Nephron (organoid): Measurements from ENCODE around the gene WNT1.
A peak's percentile ranks its signal among the peaks of the same experiment; 100 is the strongest.

Experiments
- H3K27ac Mint-ChIP-seq, 3 experiments: 2 replicates each; pipeline ENCODE4 v1.8.0; 2020; ENCODE audit warnings: mixed read lengths in 3 of 3, mild to moderate bottlenecking in 2 of 3, moderate library complexity in 1 of 3
- H3K27me3 Mint-ChIP-seq: 2 replicates; pipeline ENCODE4 v1.8.0; 2021; ENCODE audit warnings: low read depth, mild to moderate bottlenecking, moderate library complexity, mixed read lengths
- H3K36me3 Mint-ChIP-seq: 2 replicates; pipeline ENCODE4 v1.8.0; 2020; ENCODE audit warnings: low read depth, mixed read lengths
- H3K4me1 Mint-ChIP-seq: 2 replicates; pipeline ENCODE4 v1.8.0; 2020; ENCODE audit warnings: mixed read lengths
- H3K4me3 Mint-ChIP-seq, 3 experiments: 2 replicates each; pipeline ENCODE4 v1.8.0; 2020; ENCODE audit warnings: mild to moderate bottlenecking in 3 of 3, mixed read lengths in 3 of 3, moderate library complexity in 2 of 3
- H3K9me3 Mint-ChIP-seq: 2 replicates; pipeline ENCODE4 v1.8.0; 2020; ENCODE audit warnings: mixed read lengths
- CTCF ChIP-seq, 3 experiments: fragments of 200-600 bp; sonication (generic); IDR thresholded peaks; one replicate each; pipeline ENCODE4 v1.5.0; 2021; ENCODE audit warnings: antibody characterized with exemption in 3 of 3; ENCODE audit not compliant: unreplicated experiment in 3 of 3

WNT1 gene

GRCh38 chr12:49018261-49019119 is 40.4 kb downstream of the WNT1 start, which contains the start of gene PRKAG1:
Gene PRKAG1, minus strand, starts transcription at chr12:49018776. Its CDS starts 36 bp downstream, at chr12:49018740.
- Mint-ChIP-seq H3K27ac (peak within 1 kb of the TSS; percentile 98 to 99 (median 99)), H3K9me3 (no peaks in the 10 kb centered on the region), H3K36me3 (peaks cover 25% of the 10 kb centered on the region), H3K4me3 (peak within 1 kb of the TSS; percentile 96 to 98 (median 98)), H3K27me3 (no peaks in the 10 kb centered on the region), H3K4me1 (peaks cover 42% of the 10 kb centered on the region)
- TF ChIP-seq CTCF (IDR thresholded peaks at IDR 0.05; ENCODE audit: unreplicated experiment in 3 of 3): peak; percentile 43 to 58 (median 50)

DNA sequence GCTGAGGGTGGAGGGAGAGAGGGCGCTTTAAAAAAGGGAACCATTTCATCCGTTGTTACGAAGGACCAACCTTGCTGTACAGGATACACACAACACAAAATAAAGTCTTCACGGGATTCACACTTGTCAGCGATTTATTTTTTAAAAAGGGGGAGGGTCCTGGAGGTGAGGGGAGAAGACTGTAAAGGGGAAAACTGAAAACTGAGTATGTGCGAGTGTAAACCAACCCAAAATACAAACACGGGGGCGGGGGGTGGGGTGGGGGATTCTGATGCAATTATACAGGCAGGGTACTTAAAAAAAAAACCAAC is 41.0 kb downstream of the WNT1 start:
- Mint-ChIP-seq H3K4me1 (peaks cover 42% of the 10 kb centered on the region), H3K9me3 (no peaks in the 10 kb centered on the region), H3K27ac (peak overlapping the region; percentile 98 to 99 (median 99)), H3K4me3 (peak overlapping the region; percentile 96 to 98 (median 98)), H3K27me3 (no peaks in the 10 kb centered on the region), H3K36me3 (peaks cover 26% of the 10 kb centered on the region)
- no peak for TF ChIP-seq CTCF (IDR thresholded peaks at IDR 0.05; ENCODE audit: unreplicated experiment in 3 of 3)

- Mint-ChIP-seq H3K27me3 (no peaks in the 10 kb centered on the region), H3K4me1 (peaks cover 37% of the 10 kb centered on the region), H3K9me3 (no peaks in the 10 kb centered on the region), H3K4me3 (peak overlapping the region; percentile 96 to 98 (median 98)), H3K27ac (peak overlapping the region; percentile 98 to 99 (median 99)), H3K36me3 (peaks cover 27% of the 10 kb centered on the region)
- no peak for TF ChIP-seq CTCF (IDR thresholded peaks at IDR 0.05; ENCODE audit: unreplicated experiment in 3 of 3)
These were observed 41.6 kb downstream of the WNT1 start for GRCh38 chr12:49019443-49020324.

GRCh38 chr12:49020441-49020840 is 42.3 kb downstream of the WNT1 start:
- no peaks in the 10 kb centered on the region for H3K9me3 Mint-ChIP-seq

DNA sequence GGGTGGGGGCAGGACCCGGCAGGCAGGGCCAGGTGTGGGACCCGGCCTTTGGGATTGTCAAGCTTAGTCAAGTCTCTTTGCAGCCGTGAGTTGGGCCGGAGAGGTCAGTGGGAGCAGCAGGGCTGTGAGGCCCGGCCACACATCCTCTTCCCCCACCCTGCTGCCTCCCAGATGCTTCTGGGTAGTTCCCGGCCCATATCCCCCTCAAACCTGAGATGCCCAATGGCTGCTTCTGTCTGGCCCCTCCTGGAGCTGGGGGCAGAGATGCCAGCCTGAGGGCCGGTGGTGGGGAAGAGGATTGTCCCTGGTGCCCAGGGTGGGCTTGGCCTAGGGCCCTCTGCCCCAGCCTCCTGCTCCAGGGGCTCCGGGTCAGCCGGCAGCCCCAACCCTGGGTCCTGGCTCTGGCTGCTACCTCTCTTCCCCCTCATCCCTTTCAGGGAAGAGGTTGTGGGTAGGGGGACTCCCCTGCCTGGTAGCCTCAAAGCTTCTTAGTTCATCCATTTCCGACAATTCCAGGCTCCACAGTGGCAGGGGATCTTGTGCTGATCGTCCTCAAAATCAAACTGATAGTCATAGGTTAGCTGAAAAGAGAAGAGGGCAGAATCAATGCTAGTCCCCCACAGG is 43.3 kb downstream of the WNT1 start:
- Mint-ChIP-seq H3K9me3 (no peaks in the 10 kb centered on the region), H3K4me1 (peaks cover 24% of the 10 kb centered on the region)

More at GRCh38 chr12:49020441-49020840, 42.3 kb downstream of the WNT1 start:
- no peaks in the 10 kb centered on the region for H3K27me3 Mint-ChIP-seq
- no peak overlapping the region for H3K4me3 Mint-ChIP-seq
- TF ChIP-seq CTCF (IDR thresholded peaks at IDR 0.05; ENCODE audit: unreplicated experiment in 3 of 3): no peak
- H3K27ac Mint-ChIP-seq: no peak overlapping the region
- H3K4me1 Mint-ChIP-seq: peaks cover 31% of the 10 kb centered on the region
- H3K36me3 Mint-ChIP-seq: peaks cover 31% of the 10 kb centered on the region

More for the DNA sequence above, 43.3 kb downstream of the WNT1 start:
- TF ChIP-seq CTCF (IDR thresholded peaks at IDR 0.05; ENCODE audit: unreplicated experiment in 3 of 3): no peak
- no peak overlapping the region for H3K27ac Mint-ChIP-seq
- no peak overlapping the region for H3K4me3 Mint-ChIP-seq
- no peaks in the 10 kb centered on the region for H3K27me3 Mint-ChIP-seq
- peaks cover 37% of the 10 kb centered on the region for H3K36me3 Mint-ChIP-seq
